GM12878 (cell line): ENCODE results near the gene DNAJA1. TPM values are rescaled to one million over a fixed set of nuclear protein-coding genes. Genes with fewer than 3 reads are reported as not detected.

Source experiments
- ATAC-seq: fragments of 200-7000 bp; cut with Tn5 transposase; 3 replicates; pipeline ENCODE4 v1.9.1; 2020; ENCODE audit warnings: mild to moderate bottlenecking, moderate library complexity
- BruUV-seq: library from RNA; stranded (reverse); fragments of 400-500 nt; replicated peaks from 2 replicates; lab custom pipeline; 2021; lab: Mats Ljungman, UMichigan
- CTCF ChIA-PET: fragments of 300-600 bp; sonication (Branson Sonifier 250); formaldehyde crosslinking; extraction: SDS; loops from one replicate; lab custom pipeline; 2021; ENCODE audit warnings: inconsistent platforms; lab: Yijun Ruan, JAX
- POLR2A ChIA-PET: fragments of 350-600 bp; formaldehyde crosslinking; extraction: SDS; loops from one replicate; lab custom pipeline; 2021; ENCODE audit warnings: inconsistent platforms; lab: Charles Lee
- RAD21 ChIA-PET: fragments of 300-600 bp; sonication (Branson Sonifier 250); formaldehyde crosslinking; loops from one replicate; lab custom pipeline; 2023; ENCODE audit warnings: antibody characterized with exemption; ENCODE audit not compliant: unreplicated experiment; lab: Charles Lee
- SMC1A ChIA-PET: fragments of 300-600 bp; sonication (Branson Sonifier 250); formaldehyde crosslinking; loops from one replicate; lab custom pipeline; 2023; ENCODE audit not compliant: unreplicated experiment, uncharacterized antibody; lab: Charles Lee
- DNase-seq: peaks from one replicate; pipeline ENCODE4 v3.0.0-alpha.2; 2011; ENCODE audit warnings: low read depth, low spot score
- FAIRE-seq: peaks from 3 replicates; lab custom pipeline; 2011; peaks lifted over from hg19 to GRCh38; lab: Jason Lieb, UNC
- H2AFZ ChIP-seq: 2 replicates; pipeline ENCODE4 v1.6.0; 2011; ENCODE audit warnings: low read depth, low read length, control low read depth; ENCODE audit not compliant: control insufficient read depth
- H3K27ac ChIP-seq: 2 replicates; pipeline ENCODE4 v1.5.1; 2011; ENCODE audit warnings: control low read depth; ENCODE audit not compliant: control insufficient read depth, insufficient read depth
- H3K27me3 ChIP-seq, 2 experiments: replicated peaks in 1 of 2; 2 replicates each; pipeline versions ENCODE4 v1.6.0 to v1.6.1; 2011; ENCODE audit warnings: low read length in 1 of 2; ENCODE audit not compliant: control insufficient read depth in 2 of 2, insufficient read depth in 2 of 2
- H3K36me3 ChIP-seq, 2 experiments: 2 replicates each; pipeline ENCODE4 v1.5.1; 2011; ENCODE audit warnings: low read length in 1 of 2; ENCODE audit not compliant: control insufficient read depth in 2 of 2, insufficient read depth in 2 of 2
- H3K4me1 ChIP-seq: 2 replicates; pipeline ENCODE4 v1.6.1; 2011; ENCODE audit warnings: mild to moderate bottlenecking, low read length, moderate library complexity, mixed read lengths; ENCODE audit not compliant: control insufficient read depth, insufficient read depth
- H3K4me2 ChIP-seq: 2 replicates; pipeline ENCODE4 v1.6.0; 2011; ENCODE audit warnings: control low read depth; ENCODE audit not compliant: control insufficient read depth, insufficient read depth
- H3K4me3 ChIP-seq: fragments of 200-600 bp; sonication (generic); 2 replicates; pipeline ENCODE4 v1.5.1; 2016
- H3K79me2 ChIP-seq: 2 replicates; pipeline ENCODE4 v1.6.0; 2011; ENCODE audit warnings: low read length; ENCODE audit not compliant: control insufficient read depth, insufficient read depth
- H3K9ac ChIP-seq: 2 replicates; pipeline ENCODE4 v1.8.0; 2011; ENCODE audit warnings: low read length, control low read depth, mixed read lengths; ENCODE audit not compliant: control insufficient read depth, insufficient read depth
- H3K9me3 ChIP-seq: replicated peaks from 3 replicates; pipeline ENCODE4 v1.5.1; 2011; ENCODE audit warnings: mild to moderate bottlenecking, low read length; ENCODE audit not compliant: control insufficient read depth, insufficient read depth
- H4K20me1 ChIP-seq: 2 replicates; pipeline ENCODE4 v1.6.0; 2011; ENCODE audit not compliant: control insufficient read depth, insufficient read depth
- IKZF1 ChIP-seq: fragments of 450-650 bp; conservative IDR thresholded peaks from 2 replicates; pipeline ENCODE4 v1.6.1; 2017; ENCODE audit warnings: antibody characterized with exemption, mild to moderate bottlenecking
- MEF2B ChIP-seq: fragments of 450-650 bp; IDR thresholded peaks from 2 replicates; pipeline ENCODE4 v1.6.1; 2018; ENCODE audit warnings: mild to moderate bottlenecking, moderate library complexity; ENCODE audit not compliant: partially characterized antibody, poor library complexity, severe bottlenecking
- MYC ChIP-seq: IDR thresholded peaks from 2 replicates; pipeline ENCODE4 v1.6.1; 2011; ENCODE audit warnings: mild to moderate bottlenecking, low read length, moderate library complexity, inconsistent platforms; ENCODE audit not compliant: insufficient read depth, insufficient replicate concordance, insufficient read length, severe bottlenecking
- SUPT20H ChIP-seq: IDR thresholded peaks from 2 replicates; pipeline ENCODE4 v1.6.1; 2011; ENCODE audit warnings: low read depth, mild to moderate bottlenecking, low read length, moderate library complexity, borderline replicate concordance; ENCODE audit not compliant: control insufficient read depth
- WGBS: methylation state at CpG from one replicate; pipeline ENCODE4 v1.1.6; 2016; ENCODE audit warnings: low lambda C conversion rate; ENCODE audit not compliant: insufficient replicate concordance, insufficient coverage; ENCODE audit errors: missing lambda C conversion rate; 5-methylcytosine and 5-hydroxymethylcytosine counted together
- in situ Hi-C: fragments of 300-500 bp; cut with MboI; formaldehyde crosslinking; loops from 9 replicates; pipeline ENCODE4 v1.14.3; 2018; ENCODE audit warnings: mixed read lengths
- intact Hi-C: fragments of 100-400 bp; cut with micrococcal nuclease; formaldehyde crosslinking; loops from one replicate; pipeline ENCODE4 v1.14.2; 2022; ENCODE audit not compliant: unreplicated experiment
- polyA plus RNA-seq, 11 experiments: library from polyadenylated mRNA; depleted of rRNA in 4 of 11; unstranded in 6 of 11; stranded (reverse) in 5 of 11; fragments of >200 nt; fragmentation: Nextera tagmentation in 4 of 11; fragmentation: Illumina TruSeq in 1 of 11; extraction: Ambion mirVana in 4 of 11; extraction: Trizol in 1 of 11; gene quantifications; 1 replicate in 1 of 11; 2 replicates in 10 of 11; pipeline versions ENCODE4 v1.2.1 to v1.2.3, GENCODE V29; 2011 to 2016; ENCODE audit warnings: inconsistent platforms in 2 of 11, missing spikeins in 2 of 11, low read depth in 1 of 11
- total RNA-seq, 4 experiments: library from RNA; depleted of rRNA in 3 of 4; stranded (reverse); fragments of >200 nt in 3 of 4; fragmentation: Illumina TruSeq in 1 of 4; extraction: Trizol in 1 of 4; gene quantifications; 2 replicates each; pipeline versions ENCODE4 v1.2.1 to v1.2.3, GENCODE V29; 2013 to 2021
- TF ChIP-seq, protein P1 (sequence below): fragments of 450-650 bp; conservative IDR thresholded peaks from 2 replicates; pipeline ENCODE4 v1.6.1; 2017; ENCODE audit warnings: mild to moderate bottlenecking, moderate library complexity
- TF ChIP-seq, protein P2 (sequence below): fragments of 450-650 bp; IDR thresholded peaks from 2 replicates; pipeline ENCODE4 v1.6.1; 2016; ENCODE audit warnings: mild to moderate bottlenecking, moderate library complexity, borderline replicate concordance
- TF ChIP-seq, protein P3 (sequence below), 3 experiments: IDR thresholded peaks in 2 of 3; conservative IDR thresholded peaks in 1 of 3; 2 replicates each; pipeline ENCODE4 v1.5.1; 2011; ENCODE audit warnings: low read depth in 3 of 3, low read length in 3 of 3, mild to moderate bottlenecking in 3 of 3, control low read depth in 2 of 3, moderate library complexity in 2 of 3, inconsistent platforms in 1 of 3, mixed read lengths in 1 of 3; ENCODE audit not compliant: control insufficient read depth in 2 of 3, insufficient read depth in 1 of 3; ENCODE audit errors: extremely low read depth in 1 of 3
- TF ChIP-seq, protein P4 (sequence below): fragments of 450-650 bp; IDR thresholded peaks from 2 replicates; pipeline ENCODE4 v1.6.1; 2016; ENCODE audit warnings: mild to moderate bottlenecking

Gene DNAJA1
- total and polyA plus RNA-seq, 10 of the 15 experiments (the other 5 are each of a cell fraction or from before 2014, with no cell fraction given) = 69.7 to 206 (median 146) TPM

DNA sequence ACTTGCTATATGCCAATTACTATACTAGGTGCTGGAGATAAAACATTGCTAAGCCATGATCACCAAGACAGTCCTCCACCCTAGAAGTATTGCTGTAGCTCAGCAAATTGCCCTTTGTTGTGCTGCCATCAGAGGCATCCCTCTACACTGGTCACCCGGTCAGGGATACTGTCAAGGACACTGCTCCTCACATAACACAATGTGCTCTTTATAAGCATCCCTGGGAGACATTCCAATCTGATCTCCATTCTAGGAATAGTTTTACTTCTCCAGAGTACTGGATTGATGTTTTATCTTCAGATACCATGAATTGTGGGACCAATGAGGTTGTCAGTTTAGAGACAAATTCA, 10.4 kb upstream of the DNAJA1 start (continued):
- TF ChIP-seq, protein P1, sequence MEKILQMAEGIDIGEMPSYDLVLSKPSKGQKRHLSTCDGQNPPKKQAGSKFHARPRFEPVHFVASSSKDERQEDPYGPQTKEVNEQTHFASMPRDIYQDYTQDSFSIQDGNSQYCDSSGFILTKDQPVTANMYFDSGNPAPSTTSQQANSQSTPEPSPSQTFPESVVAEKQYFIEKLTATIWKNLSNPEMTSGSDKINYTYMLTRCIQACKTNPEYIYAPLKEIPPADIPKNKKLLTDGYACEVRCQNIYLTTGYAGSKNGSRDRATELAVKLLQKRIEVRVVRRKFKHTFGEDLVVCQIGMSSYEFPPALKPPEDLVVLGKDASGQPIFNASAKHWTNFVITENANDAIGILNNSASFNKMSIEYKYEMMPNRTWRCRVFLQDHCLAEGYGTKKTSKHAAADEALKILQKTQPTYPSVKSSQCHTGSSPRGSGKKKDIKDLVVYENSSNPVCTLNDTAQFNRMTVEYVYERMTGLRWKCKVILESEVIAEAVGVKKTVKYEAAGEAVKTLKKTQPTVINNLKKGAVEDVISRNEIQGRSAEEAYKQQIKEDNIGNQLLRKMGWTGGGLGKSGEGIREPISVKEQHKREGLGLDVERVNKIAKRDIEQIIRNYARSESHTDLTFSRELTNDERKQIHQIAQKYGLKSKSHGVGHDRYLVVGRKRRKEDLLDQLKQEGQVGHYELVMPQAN = no peak
- TF ChIP-seq, protein P2, sequence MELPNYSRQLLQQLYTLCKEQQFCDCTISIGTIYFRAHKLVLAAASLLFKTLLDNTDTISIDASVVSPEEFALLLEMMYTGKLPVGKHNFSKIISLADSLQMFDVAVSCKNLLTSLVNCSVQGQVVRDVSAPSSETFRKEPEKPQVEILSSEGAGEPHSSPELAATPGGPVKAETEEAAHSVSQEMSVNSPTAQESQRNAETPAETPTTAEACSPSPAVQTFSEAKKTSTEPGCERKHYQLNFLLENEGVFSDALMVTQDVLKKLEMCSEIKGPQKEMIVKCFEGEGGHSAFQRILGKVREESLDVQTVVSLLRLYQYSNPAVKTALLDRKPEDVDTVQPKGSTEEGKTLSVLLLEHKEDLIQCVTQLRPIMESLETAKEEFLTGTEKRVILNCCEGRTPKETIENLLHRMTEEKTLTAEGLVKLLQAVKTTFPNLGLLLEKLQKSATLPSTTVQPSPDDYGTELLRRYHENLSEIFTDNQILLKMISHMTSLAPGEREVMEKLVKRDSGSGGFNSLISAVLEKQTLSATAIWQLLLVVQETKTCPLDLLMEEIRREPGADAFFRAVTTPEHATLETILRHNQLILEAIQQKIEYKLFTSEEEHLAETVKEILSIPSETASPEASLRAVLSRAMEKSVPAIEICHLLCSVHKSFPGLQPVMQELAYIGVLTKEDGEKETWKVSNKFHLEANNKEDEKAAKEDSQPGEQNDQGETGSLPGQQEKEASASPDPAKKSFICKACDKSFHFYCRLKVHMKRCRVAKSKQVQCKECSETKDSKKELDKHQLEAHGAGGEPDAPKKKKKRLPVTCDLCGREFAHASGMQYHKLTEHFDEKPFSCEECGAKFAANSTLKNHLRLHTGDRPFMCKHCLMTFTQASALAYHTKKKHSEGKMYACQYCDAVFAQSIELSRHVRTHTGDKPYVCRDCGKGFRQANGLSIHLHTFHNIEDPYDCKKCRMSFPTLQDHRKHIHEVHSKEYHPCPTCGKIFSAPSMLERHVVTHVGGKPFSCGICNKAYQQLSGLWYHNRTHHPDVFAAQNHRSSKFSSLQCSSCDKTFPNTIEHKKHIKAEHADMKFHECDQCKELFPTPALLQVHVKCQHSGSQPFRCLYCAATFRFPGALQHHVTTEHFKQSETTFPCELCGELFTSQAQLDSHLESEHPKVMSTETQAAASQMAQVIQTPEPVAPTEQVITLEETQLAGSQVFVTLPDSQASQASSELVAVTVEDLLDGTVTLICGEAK = no peak

DNA sequence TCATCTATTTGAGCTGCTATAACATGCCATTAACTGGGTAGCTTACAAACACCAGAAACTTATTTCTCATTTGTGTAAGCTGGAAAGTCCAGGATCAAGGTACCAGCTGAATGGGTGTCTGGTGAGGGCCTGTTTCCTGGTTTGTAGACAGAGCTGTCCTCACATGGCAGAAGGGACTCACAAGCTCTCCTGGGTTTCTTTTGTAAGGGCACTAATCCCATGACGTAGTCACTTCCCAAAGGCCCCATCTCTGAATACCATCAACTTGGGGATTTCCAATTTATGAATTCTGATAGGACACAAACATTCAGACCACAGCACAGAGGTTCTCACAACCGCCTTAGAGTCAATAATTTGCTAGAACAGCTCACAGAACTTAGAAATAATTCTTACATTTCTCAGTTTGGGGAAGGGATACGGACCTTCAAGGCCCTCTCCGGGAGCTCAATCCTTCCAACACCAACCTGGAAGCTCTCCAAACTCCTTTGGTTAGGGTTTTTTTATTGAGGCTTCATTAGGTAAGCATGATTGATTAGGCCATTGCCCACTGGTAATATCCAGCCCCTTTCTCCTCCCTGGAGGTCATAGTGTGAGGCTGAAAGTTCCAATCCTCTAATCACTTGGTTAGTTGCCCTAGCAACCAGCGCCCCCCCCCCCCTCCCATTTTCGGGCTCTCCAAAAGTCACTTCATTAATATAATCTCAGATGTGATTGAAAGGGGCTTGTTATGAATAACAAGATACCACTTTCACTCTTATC, 7.6 kb upstream of the DNAJA1 start:
- Histone ChIP-seq H3K9ac (no peak overlapping the region), H3K4me2 (no peak overlapping the region), H3K79me2 (peaks cover 6% of the 10 kb centered on the region), H3K9me3 (no peaks in the 10 kb centered on the region), H3K36me3 (peaks cover 0 to 12% of the 10 kb centered on the region in 2 experiments; a peak in 2 of 4 replicates), H4K20me1 (no peaks in the 10 kb centered on the region), H3K27me3 (no peaks in the 10 kb centered on the region), H3K4me1 (no peaks in the 10 kb centered on the region), H3K4me3 (no peak overlapping the region), H2AFZ (no peak overlapping the region), H3K27ac (peak overlapping the region; percentile 46; the same call in 1 of the 2 replicates)
- intact Hi-C loops = no loop called here
- no TSS peak for BruUV-seq
- ChIA-PET CTCF (no interaction called here), SMC1A (interaction anchor here (1.0 to 2.9 kb wide), 5 partner anchors 10 to 58 kb away, joined by 3 to 24 read pairs (median 4); partner anchors contain the start of gene APTX), POLR2A (interaction anchor here (0.7 to 2.5 kb wide), 4 partner anchors 9 to 130 kb away, joined by 3 to 14 read pairs (median 6); partner anchors contain the start of gene DNAJA1), RAD21 (interaction anchor here (0.9 to 1.5 kb wide), 6 partner anchors 9 to 638 kb away, joined by 3 to 6 read pairs (median 4); no protein-coding TSS in a partner anchor)
- WGBS = 25% methylated on average over 6 of the region's 6 CpGs
- in situ Hi-C loops = no loop called here
- no peak for FAIRE-seq
- peak; percentile 84 for ATAC-seq
- DNase-seq = peak; percentile 21
- TF ChIP-seq, protein P3, sequence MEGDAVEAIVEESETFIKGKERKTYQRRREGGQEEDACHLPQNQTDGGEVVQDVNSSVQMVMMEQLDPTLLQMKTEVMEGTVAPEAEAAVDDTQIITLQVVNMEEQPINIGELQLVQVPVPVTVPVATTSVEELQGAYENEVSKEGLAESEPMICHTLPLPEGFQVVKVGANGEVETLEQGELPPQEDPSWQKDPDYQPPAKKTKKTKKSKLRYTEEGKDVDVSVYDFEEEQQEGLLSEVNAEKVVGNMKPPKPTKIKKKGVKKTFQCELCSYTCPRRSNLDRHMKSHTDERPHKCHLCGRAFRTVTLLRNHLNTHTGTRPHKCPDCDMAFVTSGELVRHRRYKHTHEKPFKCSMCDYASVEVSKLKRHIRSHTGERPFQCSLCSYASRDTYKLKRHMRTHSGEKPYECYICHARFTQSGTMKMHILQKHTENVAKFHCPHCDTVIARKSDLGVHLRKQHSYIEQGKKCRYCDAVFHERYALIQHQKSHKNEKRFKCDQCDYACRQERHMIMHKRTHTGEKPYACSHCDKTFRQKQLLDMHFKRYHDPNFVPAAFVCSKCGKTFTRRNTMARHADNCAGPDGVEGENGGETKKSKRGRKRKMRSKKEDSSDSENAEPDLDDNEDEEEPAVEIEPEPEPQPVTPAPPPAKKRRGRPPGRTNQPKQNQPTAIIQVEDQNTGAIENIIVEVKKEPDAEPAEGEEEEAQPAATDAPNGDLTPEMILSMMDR (IDR thresholded peaks at IDR 0.05 in 2 of 3, conservative IDR thresholded peaks at IDR 0.05 in 1 of 3; ENCODE audit: control insufficient read depth in 2 of 3, extremely low read depth in 1 of 3, insufficient read depth in 1 of 3, low read depth in 3 of 3, low read length in 3 of 3) = no peak
- no peak for TF ChIP-seq SUPT20H
- no peak for TF ChIP-seq MYC
- peak; percentile 55 for TF ChIP-seq IKZF1
- TF ChIP-seq, protein P4, sequence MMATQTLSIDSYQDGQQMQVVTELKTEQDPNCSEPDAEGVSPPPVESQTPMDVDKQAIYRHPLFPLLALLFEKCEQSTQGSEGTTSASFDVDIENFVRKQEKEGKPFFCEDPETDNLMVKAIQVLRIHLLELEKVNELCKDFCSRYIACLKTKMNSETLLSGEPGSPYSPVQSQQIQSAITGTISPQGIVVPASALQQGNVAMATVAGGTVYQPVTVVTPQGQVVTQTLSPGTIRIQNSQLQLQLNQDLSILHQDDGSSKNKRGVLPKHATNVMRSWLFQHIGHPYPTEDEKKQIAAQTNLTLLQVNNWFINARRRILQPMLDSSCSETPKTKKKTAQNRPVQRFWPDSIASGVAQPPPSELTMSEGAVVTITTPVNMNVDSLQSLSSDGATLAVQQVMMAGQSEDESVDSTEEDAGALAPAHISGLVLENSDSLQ = peak; percentile 38; the same call in 1 of the 2 replicates
- no peak for TF ChIP-seq MEF2B
